Measurements from ENCODE around the gene FNDC7.
"Not testable (repeated sequence)": the region's sequence is repeated elsewhere in the genome, so short reads cannot be mapped to it uniquely, and the experiment has no call there.

The FNDC7 gene

DNA sequence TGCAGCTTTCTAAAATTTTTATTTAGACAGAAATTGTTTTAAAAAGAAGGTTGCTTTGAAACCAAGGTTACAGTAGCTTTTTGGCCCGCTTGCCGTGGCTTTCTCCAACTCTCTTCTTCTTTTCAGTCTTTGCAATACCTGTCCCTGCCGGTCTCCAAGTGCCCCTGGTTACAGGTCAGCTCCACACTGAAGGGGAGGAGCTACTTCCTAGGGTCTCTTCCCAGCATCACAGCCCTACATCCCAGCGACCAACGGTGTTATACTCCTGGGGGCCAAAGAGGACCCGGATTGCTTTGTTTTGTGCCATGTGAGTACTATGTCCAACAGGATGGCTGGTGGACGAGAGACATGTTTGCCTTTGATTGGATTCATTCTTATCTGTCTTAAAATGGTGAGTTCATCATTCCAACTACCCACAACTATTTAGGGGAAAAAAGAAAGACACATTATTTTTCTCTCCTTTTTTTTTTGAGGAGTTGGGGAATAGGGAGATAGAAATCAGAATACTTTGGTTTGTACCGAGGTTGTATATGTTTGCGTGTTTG, at the start of gene FNDC7:
FNDC7 (plus strand) TSS at position 303 of the 545 bp plus-strand sequence; CDS start at position 329, 26 bp downstream.
- DNase-seq = no peak

- no peak for DNase-seq
Observed at GRCh38 chr1:108663074-108663473, 49.6 kb upstream of the FNDC7 start.

DNA sequence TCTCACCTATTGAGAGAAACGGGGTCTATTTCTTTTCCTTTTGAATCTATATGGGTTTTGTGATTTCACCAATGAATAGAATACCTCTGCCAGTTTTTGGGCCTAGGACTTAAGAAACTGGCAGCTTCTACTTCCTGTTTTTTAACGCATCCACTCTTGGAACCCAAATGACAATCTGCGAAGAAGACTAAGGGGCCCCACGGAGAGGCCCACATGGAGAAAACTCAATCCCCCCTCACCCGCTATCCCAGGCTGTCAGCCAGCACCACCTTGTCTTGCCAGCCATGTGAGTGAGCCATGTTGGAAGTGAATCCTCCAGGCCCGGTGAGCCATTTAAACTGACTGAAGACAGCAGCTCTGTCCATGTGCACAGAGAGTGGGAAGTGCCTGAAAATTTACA, 48.2 kb upstream of the FNDC7 start:
- DNase-seq = no peak

DNA sequence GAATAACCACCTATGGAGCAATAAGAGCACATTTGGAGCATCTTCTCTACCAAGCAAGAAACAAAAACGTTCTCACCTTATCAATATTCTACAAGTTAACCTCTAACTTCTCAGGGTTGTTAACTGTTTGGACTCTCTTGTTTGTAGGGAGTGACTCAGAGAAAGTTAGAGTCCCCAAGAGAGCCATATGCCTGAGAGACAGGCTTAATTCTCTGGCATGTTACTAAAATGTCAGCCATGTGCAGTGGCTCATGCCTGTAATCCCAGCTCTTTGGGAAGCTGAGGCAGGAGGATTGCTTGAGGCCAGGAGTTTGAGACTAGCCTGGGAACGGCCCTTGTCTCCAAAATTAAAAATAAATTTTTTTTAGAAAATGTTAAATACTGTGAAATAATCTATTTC, 47.6 kb upstream of the FNDC7 start:
- no peak for DNase-seq

DNA sequence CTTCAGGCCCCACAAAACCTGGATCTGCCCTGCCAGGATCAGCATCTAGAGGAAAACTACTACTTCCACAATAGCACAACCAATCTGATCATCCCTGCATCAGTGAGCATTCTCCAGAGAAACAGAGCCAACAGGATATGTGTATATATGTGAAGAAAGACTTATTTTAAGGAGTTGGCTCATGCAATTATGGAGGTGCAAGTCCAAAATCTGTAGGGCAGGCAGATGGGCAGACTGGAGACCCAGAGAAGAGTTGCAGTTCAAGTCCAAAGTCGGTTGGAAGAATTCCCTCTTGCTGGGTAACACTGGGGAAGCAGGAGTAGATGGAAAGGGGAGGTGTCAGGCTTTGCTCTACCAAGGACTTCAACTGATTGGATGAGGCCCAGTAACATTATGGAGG, 46.9 kb upstream of the FNDC7 start:
- DNase-seq = no peak

GRCh38 chr1:108667422-108667821, 45.3 kb upstream of the FNDC7 start:
- DNase-seq = not testable (repeated sequence)

- no peak for DNase-seq
Observed at GRCh38 chr1:108668777-108669176, 43.9 kb upstream of the FNDC7 start.

- DNase-seq = no peak
Observed at GRCh38 chr1:108669679-108670078, 43.0 kb upstream of the FNDC7 start.

DNA sequence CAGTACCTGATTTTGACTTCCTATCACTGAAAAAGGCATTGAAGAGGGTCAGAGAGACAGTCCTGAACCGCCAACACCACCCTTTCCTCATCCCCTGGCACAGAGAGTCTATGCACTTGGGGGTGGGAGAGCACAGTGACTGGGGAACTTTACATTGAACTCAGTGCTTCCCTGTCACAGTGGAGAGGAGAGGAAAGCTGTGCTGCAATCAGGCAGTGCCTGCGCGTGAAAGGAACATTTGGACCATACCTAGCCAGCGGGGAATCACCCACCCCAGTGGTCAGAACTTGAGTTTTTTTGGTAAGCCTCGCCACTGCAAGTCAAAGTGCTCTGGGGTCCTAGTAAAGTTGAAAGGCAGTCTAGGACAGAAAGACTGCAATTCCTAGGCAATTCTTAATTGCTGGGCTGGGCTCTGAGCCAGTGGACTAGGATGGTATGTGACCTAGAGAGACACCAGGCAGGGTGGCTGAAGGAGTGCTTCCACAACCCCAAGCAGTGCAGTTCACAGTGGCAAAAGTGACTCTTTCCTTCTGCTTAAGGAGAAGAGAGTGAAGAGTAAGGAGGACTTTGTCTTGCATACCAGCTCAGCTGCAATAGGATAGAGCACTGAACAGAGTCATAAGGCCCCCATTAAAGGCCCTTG, 42.5 kb upstream of the FNDC7 start:
- no peak for DNase-seq

DNA sequence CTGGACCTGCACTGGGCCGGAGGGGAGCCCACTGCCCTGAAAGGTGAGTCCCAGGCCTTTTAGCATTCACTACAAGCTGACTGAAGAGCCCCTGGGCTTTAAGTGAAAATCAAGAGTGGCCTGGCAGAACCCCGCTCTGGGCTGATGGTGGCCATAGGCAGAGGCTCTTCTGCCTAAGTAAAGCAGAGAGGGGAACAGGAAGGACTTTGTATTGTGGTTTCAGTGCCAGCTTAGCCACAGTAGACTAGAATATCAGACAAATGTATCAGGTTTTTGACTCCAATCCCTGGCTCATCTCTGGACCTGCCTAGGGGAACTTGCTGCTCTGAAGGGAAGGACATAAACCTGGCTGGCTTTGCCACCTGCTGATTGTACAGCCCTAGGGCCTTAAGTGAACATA, 41.6 kb upstream of the FNDC7 start:
- DNase-seq = no peak

- DNase-seq = no peak
Observed at GRCh38 chr1:108678706-108679105, 34.0 kb upstream of the FNDC7 start.

DNA sequence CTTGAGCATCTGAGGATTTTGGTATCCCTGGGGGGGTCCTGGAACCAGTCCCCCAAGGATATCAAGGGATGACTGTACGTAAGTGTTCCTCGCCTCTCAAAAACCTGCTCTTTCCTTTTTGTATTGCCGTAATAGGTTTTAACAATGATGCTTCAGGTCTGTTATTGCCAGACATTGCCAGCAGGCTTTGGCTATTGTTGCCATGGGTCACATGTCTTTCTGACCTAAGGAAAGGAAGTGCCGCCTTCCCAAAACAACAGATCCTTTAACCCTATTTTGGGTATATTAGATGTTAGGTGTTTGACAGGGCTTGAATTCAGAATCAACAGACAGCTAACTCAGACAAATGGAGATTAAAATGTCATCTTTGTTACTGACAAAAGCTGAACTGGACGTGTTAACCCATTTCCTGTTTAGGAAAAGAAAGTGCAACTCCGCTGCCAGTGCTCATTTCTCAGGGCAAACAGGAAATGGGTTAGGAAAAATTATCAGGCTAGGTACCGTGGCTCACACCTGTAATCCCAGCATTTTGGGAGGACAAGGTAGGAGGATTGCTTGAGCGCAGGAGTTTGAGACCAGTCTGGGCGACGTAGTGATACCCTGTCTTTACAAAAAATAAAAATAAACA, 33.0 kb upstream of the FNDC7 start:
- DNase-seq = no peak

GRCh38 chr1:108681701-108682100, 31.0 kb upstream of the FNDC7 start:
- DNase-seq = not testable (repeated sequence)

- no peak for DNase-seq
Observed at GRCh38 chr1:108685529-108685928, 27.2 kb upstream of the FNDC7 start.

DNA sequence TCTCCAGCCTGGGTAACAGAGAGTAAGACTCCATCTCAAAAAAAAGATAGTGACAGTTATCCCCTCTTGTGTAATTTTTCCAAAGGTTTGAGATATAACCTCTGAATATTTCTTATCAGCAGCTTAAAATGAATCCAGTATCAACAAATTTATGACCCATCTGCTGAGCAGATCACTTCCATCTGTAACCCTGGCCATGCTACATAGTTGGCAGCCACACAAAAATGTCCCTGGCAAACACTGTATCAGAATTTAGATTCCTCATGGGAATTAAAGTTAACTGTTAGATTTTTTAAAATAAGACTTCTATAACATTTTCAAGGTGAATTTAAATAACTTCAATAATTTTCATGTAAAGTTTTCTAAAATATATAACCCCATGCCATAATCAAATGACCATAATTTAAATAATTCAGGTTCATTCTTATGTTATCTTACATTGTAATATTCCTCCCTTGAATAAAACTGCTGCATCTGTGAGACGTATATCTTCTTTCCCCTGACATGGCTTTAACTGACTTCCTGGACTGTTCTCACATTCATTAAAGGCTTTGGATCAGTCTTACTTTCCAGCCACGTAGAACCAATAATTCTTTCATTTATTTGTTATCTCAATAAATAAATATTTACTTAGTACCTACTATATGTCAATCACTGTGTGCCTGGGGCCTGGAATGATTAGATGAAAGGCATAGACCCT, 25.9 kb upstream of the FNDC7 start:
- no peak for DNase-seq

GRCh38 chr1:108691128-108691941, 21.4 kb upstream of the FNDC7 start:
- no peak for DNase-seq

GRCh38 chr1:108691942-108692723, 20.6 kb upstream of the FNDC7 start, which contains the start of gene PRPF38B:
TSS of gene PRPF38B (plus strand) at chr1:108692310. CDS start at chr1:108692592, 282 bp downstream.
- DNase-seq = peak; percentile 98

DNA sequence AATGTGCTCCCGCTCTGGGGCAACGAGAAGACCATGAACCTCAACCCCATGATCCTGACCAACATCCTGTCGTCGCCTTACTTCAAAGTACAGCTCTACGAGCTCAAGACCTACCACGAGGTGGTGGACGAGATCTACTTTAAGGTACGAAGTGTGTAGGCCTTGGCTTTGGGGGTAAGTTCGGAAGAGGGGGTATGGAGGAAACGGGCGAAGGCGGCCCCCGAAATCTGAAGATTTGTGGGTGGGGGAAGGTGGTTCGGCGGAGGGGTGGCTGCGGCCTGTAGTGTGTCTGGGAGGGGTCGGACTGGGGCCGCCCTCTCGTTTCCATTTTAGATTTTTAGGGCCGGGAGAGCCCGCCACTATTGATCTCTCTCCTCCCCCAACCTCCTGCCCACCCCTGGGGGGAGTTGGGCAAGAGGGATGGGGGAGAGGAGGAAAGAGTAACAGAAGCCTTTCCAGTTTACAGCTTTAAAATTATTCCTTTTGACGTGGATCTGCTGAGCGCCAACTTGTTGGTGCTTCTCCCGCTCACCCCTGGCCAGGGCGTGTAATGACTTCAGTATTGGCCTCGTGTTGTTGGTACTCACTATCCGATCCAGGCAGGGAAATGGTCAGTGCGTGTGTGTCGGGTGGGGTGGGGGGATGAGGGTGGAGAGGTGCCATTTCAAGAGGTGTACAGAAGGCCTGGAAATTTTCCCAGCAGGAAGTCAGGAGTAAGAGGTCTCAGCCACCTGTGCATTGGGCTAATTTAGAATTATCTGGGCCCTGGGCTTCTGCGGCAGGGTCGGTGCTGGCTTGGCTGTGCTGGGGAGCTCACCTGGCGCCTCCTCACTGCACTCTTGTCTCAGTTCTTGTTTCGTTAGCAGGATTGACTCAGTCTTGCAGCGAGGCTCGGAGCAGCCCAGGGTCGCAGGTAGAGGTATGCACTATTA, 19.7 kb upstream of the FNDC7 start:
- DNase-seq = peak; percentile 58

- no peak for DNase-seq
Observed at GRCh38 chr1:108695535-108695934, 17.2 kb upstream of the FNDC7 start.

DNA sequence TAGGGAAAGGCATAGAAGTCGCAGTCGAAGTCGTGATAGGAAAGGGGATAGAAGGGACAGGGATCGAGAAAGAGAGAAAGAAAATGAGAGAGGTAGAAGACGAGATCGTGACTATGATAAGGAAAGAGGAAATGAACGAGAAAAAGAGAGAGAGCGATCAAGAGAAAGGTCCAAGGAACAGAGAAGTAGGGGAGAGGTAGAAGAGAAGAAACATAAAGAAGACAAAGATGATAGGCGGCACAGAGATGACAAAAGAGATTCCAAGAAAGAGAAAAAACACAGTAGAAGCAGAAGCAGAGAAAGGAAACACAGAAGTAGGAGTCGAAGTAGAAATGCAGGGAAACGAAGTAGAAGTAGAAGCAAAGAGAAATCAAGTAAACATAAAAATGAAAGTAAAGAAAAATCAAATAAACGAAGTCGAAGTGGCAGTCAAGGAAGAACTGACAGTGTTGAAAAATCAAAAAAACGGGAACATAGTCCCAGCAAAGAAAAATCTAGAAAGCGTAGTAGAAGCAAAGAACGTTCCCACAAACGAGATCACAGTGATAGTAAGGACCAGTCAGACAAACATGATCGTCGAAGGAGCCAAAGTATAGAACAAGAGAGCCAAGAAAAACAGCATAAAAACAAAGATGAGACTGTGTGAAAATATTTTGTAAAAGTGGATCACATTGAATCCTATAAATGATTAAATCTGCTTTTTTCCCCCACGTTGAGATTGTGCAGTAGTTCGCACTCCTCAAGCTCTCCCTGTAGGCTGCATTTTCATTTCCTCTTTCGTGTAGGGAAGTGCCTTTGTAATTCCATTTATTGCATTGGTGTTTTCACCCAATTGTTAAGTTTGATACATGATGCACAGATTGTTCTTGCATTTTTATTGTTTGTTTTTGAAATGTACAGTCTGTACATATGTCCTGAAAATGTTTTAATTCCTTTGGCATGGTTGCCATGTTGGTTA, 13.1 kb upstream of the FNDC7 start:
- DNase-seq = no peak

Data from right forelimb (tissue), 1 donor.